Transverse colon (tissue), 4 donors: Measurements from ENCODE around the gene MDGA2.

Experiments used
- EP300 ChIP-seq: sonication (generic); formaldehyde crosslinking; IDR thresholded peaks from one replicate; pipeline ENCODE4 v1.6.1; 2017; ENCODE audit warnings: antibody characterized with exemption, low read depth
- POLR2AphosphoS5 ChIP-seq, 3 donors: sonication (generic); formaldehyde crosslinking; IDR thresholded peaks; one replicate each; pipeline ENCODE4 v1.6.1; 2016; ENCODE audit warnings: antibody characterized with exemption in 3 of 3
- TF ChIP-seq, protein P1 (sequence below), 5 experiments: fragments of 200-600 bp in 3 of 5; fragments of 450-650 bp in 2 of 5; sonication (generic) in 3 of 5; IDR thresholded peaks; 1 replicate in 2 of 5; 2 replicates in 3 of 5; pipeline ENCODE4 v1.5.1; 2016 to 2017; ENCODE audit warnings: antibody characterized with exemption in 5 of 5, inconsistent platforms in 3 of 5, mild to moderate bottlenecking in 2 of 5, moderate library complexity in 1 of 5

GRCh38 chr14:47490353-47490752, 185.1 kb downstream of the MDGA2 start:
- TF ChIP-seq, protein P1, sequence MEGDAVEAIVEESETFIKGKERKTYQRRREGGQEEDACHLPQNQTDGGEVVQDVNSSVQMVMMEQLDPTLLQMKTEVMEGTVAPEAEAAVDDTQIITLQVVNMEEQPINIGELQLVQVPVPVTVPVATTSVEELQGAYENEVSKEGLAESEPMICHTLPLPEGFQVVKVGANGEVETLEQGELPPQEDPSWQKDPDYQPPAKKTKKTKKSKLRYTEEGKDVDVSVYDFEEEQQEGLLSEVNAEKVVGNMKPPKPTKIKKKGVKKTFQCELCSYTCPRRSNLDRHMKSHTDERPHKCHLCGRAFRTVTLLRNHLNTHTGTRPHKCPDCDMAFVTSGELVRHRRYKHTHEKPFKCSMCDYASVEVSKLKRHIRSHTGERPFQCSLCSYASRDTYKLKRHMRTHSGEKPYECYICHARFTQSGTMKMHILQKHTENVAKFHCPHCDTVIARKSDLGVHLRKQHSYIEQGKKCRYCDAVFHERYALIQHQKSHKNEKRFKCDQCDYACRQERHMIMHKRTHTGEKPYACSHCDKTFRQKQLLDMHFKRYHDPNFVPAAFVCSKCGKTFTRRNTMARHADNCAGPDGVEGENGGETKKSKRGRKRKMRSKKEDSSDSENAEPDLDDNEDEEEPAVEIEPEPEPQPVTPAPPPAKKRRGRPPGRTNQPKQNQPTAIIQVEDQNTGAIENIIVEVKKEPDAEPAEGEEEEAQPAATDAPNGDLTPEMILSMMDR (IDR thresholded peaks at IDR 0.05), result no peak
- no peak for TF ChIP-seq POLR2AphosphoS5 (IDR thresholded peaks at IDR 0.05)
- TF ChIP-seq EP300, result no peak
